B cell (primary cell): Measurements from ENCODE around the gene RNF207. TPM values are rescaled to one million over a fixed set of nuclear protein-coding genes. Genes with fewer than 3 reads are reported as not detected.

Experiments used
- ATAC-seq: fragments of 200-7000 bp; cut with Tn5 transposase; one replicate; pipeline ENCODE4 v1.10.0; 2021; ENCODE audit warnings: low read depth, mild to moderate bottlenecking, moderate number of reproducible peaks, moderate library complexity
- CTCF ChIA-PET: fragments of 350-600 bp; sonication (Branson Sonifier 250); formaldehyde crosslinking; loops from one replicate; lab custom pipeline; 2021; ENCODE audit warnings: antibody characterized with exemption, inconsistent platforms; lab: Charles Lee
- POLR2A ChIA-PET: fragments of 350-600 bp; sonication (Branson Sonifier 250); formaldehyde crosslinking; loops from one replicate; lab custom pipeline; 2021; ENCODE audit warnings: antibody characterized with exemption; lab: Charles Lee
- DNase-seq: peaks from one replicate; pipeline ENCODE4 v3.0.0; 2013
- H2AFZ ChIP-seq: 2 replicates; pipeline ENCODE4 v1.6.1; 2012; ENCODE audit warnings: mild to moderate bottlenecking, low read depth, low read length; ENCODE audit not compliant: insufficient read depth, poor library complexity, severe bottlenecking
- H3K27ac ChIP-seq, 2 donors: 1 replicate in 1 of 2; 2 replicates in 1 of 2; pipeline ENCODE4 v1.5.1; 2012 to 2013; ENCODE audit warnings: low read length in 2 of 2, mild to moderate bottlenecking in 2 of 2, moderate library complexity in 1 of 2
- H3K27me3 ChIP-seq, 4 experiments: fragments of 200-600 bp in 1 of 4; sonication (generic) in 1 of 4; replicated peaks in 1 of 4; 1 replicate in 2 of 4; 2 replicates in 2 of 4; pipeline versions ENCODE4 v1.6.1 to v1.7.0; 2013 to 2016; ENCODE audit warnings: low read length in 3 of 4, mild to moderate bottlenecking in 2 of 4, mixed read lengths in 1 of 4, moderate library complexity in 1 of 4; ENCODE audit not compliant: insufficient read depth in 4 of 4, control insufficient read depth in 3 of 4; ENCODE audit errors: control extremely low read depth in 1 of 4
- H3K36me3 ChIP-seq, 2 experiments: replicated peaks in 1 of 2; 1 replicate in 1 of 2; 2 replicates in 1 of 2; pipeline versions ENCODE4 v1.6.1 to v1.7.1; 2013; ENCODE audit warnings: low read length in 1 of 2; ENCODE audit not compliant: insufficient read depth in 2 of 2, control insufficient read depth in 1 of 2; ENCODE audit errors: control extremely low read depth in 1 of 2, extremely low read depth in 1 of 2
- H3K4me1 ChIP-seq, 2 donors: fragments of 200-600 bp in 1 of 2; sonication (generic) in 1 of 2; 1 replicate in 1 of 2; 2 replicates in 1 of 2; pipeline versions ENCODE4 v1.5.1 to v1.6.1; 2013 to 2017; ENCODE audit warnings: low read length in 2 of 2; ENCODE audit not compliant: control insufficient read depth in 2 of 2, insufficient read depth in 2 of 2
- H3K4me2 ChIP-seq: replicated peaks from 2 replicates; pipeline ENCODE3; 2012; ENCODE audit warnings: mild to moderate bottlenecking, low read depth, low read length; ENCODE audit not compliant: poor library complexity, severe bottlenecking
- H3K4me3 ChIP-seq, 5 experiments: fragments of 200-600 bp in 1 of 5; sonication (generic) in 1 of 5; 1 replicate in 3 of 5; 2 replicates in 2 of 5; pipeline versions ENCODE4 v1.5.1 to v1.7.0; 2011 to 2016; ENCODE audit warnings: low read length in 4 of 5, mild to moderate bottlenecking in 4 of 5, low read depth in 2 of 5, control low read depth in 1 of 5, moderate library complexity in 1 of 5; ENCODE audit not compliant: insufficient read depth in 1 of 5; ENCODE audit errors: control extremely low read depth in 1 of 5, extremely low read depth in 1 of 5
- H3K79me2 ChIP-seq: fragments of 200-600 bp; sonication (generic); one replicate; pipeline ENCODE4 v1.6.0; 2016; ENCODE audit warnings: low read length; ENCODE audit not compliant: control insufficient read depth, insufficient read depth
- H3K9ac ChIP-seq: fragments of 200-600 bp; sonication (generic); 2 replicates; pipeline ENCODE4 v1.6.1; 2017; ENCODE audit warnings: mild to moderate bottlenecking, low read length, moderate library complexity
- H3K9me3 ChIP-seq, 3 donors: one replicate each; pipeline versions ENCODE4 v1.6.1 to v1.7.1; 2013; ENCODE audit warnings: low read length in 2 of 3; ENCODE audit not compliant: control insufficient read depth in 2 of 3, insufficient read depth in 1 of 3; ENCODE audit errors: control extremely low read depth in 1 of 3
- H4K20me1 ChIP-seq: 2 replicates; pipeline ENCODE4 v1.6.0; 2012; ENCODE audit warnings: mild to moderate bottlenecking, low read length; ENCODE audit not compliant: insufficient read depth, control insufficient read depth, poor library complexity, severe bottlenecking
- H3K27ac Mint-ChIP-seq: one replicate; pipeline ENCODE4 v1.8.0; 2021; ENCODE audit warnings: mixed read lengths
- H3K27me3 Mint-ChIP-seq: one replicate; pipeline ENCODE4 v1.8.0; 2021; ENCODE audit warnings: mixed read lengths
- H3K4me1 Mint-ChIP-seq: one replicate; pipeline ENCODE4 v1.8.0; 2021; ENCODE audit warnings: mixed read lengths
- H3K4me3 Mint-ChIP-seq: one replicate; pipeline ENCODE4 v1.8.0; 2021; ENCODE audit warnings: mixed read lengths
- H3K9me3 Mint-ChIP-seq: one replicate; pipeline ENCODE4 v1.8.0; 2022; ENCODE audit warnings: mixed read lengths; ENCODE audit not compliant: insufficient read depth
- EZH2 ChIP-seq: IDR thresholded peaks from 2 replicates; pipeline ENCODE4 v1.6.1; 2012; ENCODE audit warnings: borderline replicate concordance, low read depth, mild to moderate bottlenecking, moderate library complexity, low read length; ENCODE audit not compliant: insufficient read depth, poor library complexity, severe bottlenecking
- WGBS: methylation state at CpG from one replicate; pipeline ENCODE4 v1.1.5; 2013; ENCODE audit warnings: missing lambda C conversion rate; ENCODE audit not compliant: insufficient coverage; 5-methylcytosine and 5-hydroxymethylcytosine counted together
- intact Hi-C: fragments of 100-400 bp; cut with micrococcal nuclease; formaldehyde crosslinking; loops from one replicate; pipeline ENCODE4 v1.10.0; 2022
- polyA plus RNA-seq: library from polyadenylated mRNA; depleted of rRNA; stranded (reverse); fragments of >200 nt; gene quantifications from 2 replicates; pipeline ENCODE4 v1.2.3, GENCODE V29; 2012
- total RNA-seq, 2 donors: library from RNA; stranded (reverse); fragments of 120-200 nt in 1 of 2; gene quantifications; 1 replicate in 1 of 2; 2 replicates in 1 of 2; pipeline versions ENCODE4 v1.2.3 to v1.2.4, GENCODE V29; 2013 to 2022
- TF ChIP-seq, protein P1 (sequence below): fragments of 200-600 bp; IDR thresholded peaks from one replicate; pipeline ENCODE4 v1.8.0; 2022; ENCODE audit warnings: antibody characterized with exemption, mild to moderate bottlenecking

Gene RNF207
- total and polyA plus RNA-seq, 2 donors (not counting 1 experiment from before 2014, with no cell fraction given), result 1.5 to 6.8 TPM

- no peak for ATAC-seq
- H3K27ac Mint-ChIP-seq, result no peak overlapping the region
- Histone ChIP-seq H3K4me1 (no peaks in the 10 kb centered on the region), H2AFZ (no peak overlapping the region), H3K9ac (no peak overlapping the region), H3K4me2 (no peak overlapping the region), H3K27ac (no peak overlapping the region), H3K27me3 (peaks cover 0 to 10% (median 0%) of the 10 kb centered on the region in 4 experiments), H3K36me3 (no peaks in the 10 kb centered on the region), H3K9me3 (no peaks in the 10 kb centered on the region), H3K79me2 (no peaks in the 10 kb centered on the region), H4K20me1 (no peaks in the 10 kb centered on the region), H3K4me3 (no peak overlapping the region)
- no peaks in the 10 kb centered on the region for H3K9me3 Mint-ChIP-seq
- 95% methylated on average over 8 of the region's 8 CpGs for WGBS
- POLR2A ChIA-PET, result no interaction called here
- no peak for TF ChIP-seq EZH2
- TF ChIP-seq, protein P1, sequence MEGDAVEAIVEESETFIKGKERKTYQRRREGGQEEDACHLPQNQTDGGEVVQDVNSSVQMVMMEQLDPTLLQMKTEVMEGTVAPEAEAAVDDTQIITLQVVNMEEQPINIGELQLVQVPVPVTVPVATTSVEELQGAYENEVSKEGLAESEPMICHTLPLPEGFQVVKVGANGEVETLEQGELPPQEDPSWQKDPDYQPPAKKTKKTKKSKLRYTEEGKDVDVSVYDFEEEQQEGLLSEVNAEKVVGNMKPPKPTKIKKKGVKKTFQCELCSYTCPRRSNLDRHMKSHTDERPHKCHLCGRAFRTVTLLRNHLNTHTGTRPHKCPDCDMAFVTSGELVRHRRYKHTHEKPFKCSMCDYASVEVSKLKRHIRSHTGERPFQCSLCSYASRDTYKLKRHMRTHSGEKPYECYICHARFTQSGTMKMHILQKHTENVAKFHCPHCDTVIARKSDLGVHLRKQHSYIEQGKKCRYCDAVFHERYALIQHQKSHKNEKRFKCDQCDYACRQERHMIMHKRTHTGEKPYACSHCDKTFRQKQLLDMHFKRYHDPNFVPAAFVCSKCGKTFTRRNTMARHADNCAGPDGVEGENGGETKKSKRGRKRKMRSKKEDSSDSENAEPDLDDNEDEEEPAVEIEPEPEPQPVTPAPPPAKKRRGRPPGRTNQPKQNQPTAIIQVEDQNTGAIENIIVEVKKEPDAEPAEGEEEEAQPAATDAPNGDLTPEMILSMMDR, result no peak
- CTCF ChIA-PET, result no interaction called here
- intact Hi-C loops, result no loop called here
- no peaks in the 10 kb centered on the region for H3K4me1 Mint-ChIP-seq
- DNase-seq, result no peak
- H3K4me3 Mint-ChIP-seq, result no peak overlapping the region
- peaks cover 9% of the 10 kb centered on the region for H3K27me3 Mint-ChIP-seq
Observed at GRCh38 chr1:6158181-6158580, 47.7 kb upstream of the RNF207 start.

DNA sequence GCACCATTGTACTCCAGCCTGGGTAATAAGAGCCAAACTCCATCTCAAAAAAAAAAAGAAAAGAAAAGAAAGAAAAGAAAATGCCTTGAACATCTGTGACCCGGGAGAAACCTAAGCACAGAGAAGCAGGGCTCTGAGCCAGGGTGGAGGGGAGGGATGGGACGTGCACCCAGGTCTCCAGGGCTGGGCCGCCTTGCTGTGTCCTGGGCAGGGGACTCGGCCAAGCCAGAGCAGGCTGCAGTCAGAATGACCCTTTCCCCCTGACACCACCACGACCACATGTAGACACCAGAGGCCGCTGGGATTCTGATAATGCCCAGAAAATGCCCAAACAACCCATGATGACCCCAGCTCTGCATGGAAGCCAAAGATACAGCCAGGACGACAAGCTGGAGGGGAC is 43.6 kb upstream of the RNF207 start:
- no peak for DNase-seq
- H3K4me1 ChIP-seq, result no peaks in the 10 kb centered on the region
- H3K27me3 ChIP-seq, result peaks cover 0 to 13% (median 0%) of the 10 kb centered on the region in 4 experiments
- TF ChIP-seq, protein P1, result no peak
- TF ChIP-seq EZH2, result no peak
- no peaks in the 10 kb centered on the region for H3K4me1 Mint-ChIP-seq
- no peaks in the 10 kb centered on the region for H3K36me3 ChIP-seq
- no peak overlapping the region for H3K4me3 Mint-ChIP-seq
- H2AFZ ChIP-seq, result no peak overlapping the region
- no peaks in the 10 kb centered on the region for H3K9me3 Mint-ChIP-seq
- ChIA-PET CTCF (no interaction called here), POLR2A (no interaction called here)
- H3K27ac Mint-ChIP-seq, result no peak overlapping the region
- no peak overlapping the region for H3K27ac ChIP-seq
- no peaks in the 10 kb centered on the region for H3K79me2 ChIP-seq
- 76% methylated on average over 5 of the region's 7 CpGs for WGBS
- H3K9me3 ChIP-seq, result no peaks in the 10 kb centered on the region
- no peak overlapping the region for H3K4me3 ChIP-seq
- H4K20me1 ChIP-seq, result no peaks in the 10 kb centered on the region
- H3K27me3 Mint-ChIP-seq, result peaks cover 9% of the 10 kb centered on the region
- ATAC-seq, result no peak
- intact Hi-C loops, result no loop called here
- H3K9ac ChIP-seq, result no peak overlapping the region
- no peak overlapping the region for H3K4me2 ChIP-seq
